ENCODE data around the gene XNDC1N.
"Not testable (repeated sequence)": the region's sequence is repeated elsewhere in the genome, so short reads cannot be mapped to it uniquely, and the experiment has no call there.

The XNDC1N gene

DNA sequence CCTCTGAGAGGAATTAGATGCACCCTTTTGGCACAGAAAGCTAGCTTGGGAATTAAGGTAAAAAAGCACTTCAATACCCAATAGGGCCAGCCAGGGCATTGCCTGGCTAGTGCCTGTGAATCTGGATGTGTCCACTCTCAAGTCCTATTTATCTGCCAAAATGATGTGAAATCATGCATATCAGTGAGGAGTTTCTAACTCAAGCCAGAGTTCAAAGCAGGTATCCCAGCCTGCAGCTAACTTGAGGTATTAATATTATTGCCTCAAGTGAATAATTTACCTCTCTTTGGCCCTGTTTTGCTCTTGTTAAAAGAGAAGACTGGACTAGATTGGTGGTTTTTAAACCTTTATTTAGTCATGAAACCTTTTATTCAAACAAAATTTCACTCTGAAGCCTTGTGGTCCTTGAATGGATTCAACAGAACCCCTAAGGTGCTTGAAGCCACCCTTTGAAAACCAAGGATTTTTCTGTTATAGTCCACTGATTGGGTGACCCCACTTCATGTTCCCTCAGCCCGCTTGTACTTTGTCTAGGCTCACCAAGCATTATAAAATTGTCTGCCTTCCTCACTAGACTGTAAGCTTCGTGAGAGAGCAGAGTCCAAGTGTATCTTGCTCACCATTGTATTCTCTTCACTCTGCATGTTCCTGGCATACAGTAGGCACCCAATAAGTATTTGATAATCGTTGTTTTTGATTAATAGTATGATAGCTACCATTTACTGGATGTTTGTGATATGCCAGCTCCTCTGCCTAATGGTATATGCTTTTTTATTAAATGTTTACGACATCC is 4.9 kb upstream of the XNDC1N start:
- DNase-seq (ENCODE audit: low read depth, low spot score): no peak

DNA sequence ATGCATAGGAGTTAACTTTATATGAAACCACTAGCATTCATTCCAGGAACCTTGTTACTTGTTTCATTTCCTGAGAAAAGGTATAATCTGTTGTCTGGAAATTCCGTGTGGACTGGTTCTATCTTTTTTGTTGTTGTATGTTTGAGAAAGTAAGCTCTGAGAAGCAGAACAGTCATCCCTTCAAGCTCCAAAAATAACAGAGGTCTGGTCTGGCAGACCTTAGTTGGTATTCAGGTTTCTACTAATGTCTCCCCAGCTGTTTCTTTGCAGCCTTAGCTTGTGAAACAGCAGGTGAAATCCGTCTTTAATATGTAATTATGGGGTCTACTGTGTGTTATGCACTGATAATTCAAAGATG is 2.8 kb upstream of the XNDC1N start:
- DNase-seq (ENCODE audit: low read depth, low spot score): no peak

DNA sequence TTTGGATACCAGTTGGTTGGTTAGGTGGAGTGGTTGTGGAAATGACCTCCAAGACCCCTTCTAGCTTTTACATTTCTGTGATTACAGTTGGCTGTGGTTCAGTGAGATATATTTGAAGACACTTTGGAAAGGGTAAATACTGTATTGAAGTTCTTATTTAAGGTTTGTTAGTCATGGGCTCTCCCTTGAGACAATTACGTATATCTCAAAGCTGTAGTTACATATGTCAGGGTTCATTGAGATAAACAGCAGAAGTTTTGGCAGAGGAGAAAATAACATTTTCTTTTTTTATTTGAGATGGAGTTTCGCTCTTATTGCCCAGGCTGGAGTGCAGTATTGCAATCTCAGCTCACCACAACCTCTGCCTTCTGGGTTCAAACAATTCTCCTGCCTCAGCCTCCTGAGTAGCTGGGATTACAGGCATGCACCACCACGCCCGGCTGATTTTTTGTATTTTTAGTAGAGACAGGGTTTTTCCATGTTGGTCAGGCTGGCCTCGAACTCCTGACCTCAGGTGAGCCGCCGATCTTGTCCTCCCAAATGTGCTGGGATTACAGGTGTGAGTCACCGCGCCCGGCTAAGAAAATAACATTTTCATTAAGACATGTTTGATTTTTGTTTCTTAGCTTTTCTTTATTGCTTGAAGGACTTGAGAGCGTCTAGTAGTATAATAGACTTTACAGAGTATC is 2.3 kb upstream of the XNDC1N start:
- DNase-seq (ENCODE audit: low read depth, low spot score): no peak

DNA sequence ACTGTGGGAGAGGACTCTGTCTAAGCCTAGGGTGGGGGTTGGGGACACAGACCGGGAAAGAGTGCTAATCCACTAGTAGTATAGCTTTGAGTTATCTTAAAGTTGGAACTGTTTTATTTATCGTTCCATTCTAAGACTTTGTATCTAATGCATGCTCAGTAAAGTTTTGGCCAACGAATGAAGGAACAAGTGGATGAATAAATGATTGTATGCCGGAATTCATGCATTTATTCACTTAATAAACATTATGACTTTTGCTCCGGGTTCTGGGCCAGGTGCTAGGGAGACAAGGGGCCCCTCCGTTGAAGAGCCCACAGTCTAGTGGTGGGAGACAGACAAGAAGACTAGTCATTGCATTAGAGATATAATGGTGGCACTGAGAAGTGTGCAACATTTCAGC is 1.1 kb upstream of the XNDC1N start:
- no peak for DNase-seq (ENCODE audit: low read depth, low spot score)

DNA sequence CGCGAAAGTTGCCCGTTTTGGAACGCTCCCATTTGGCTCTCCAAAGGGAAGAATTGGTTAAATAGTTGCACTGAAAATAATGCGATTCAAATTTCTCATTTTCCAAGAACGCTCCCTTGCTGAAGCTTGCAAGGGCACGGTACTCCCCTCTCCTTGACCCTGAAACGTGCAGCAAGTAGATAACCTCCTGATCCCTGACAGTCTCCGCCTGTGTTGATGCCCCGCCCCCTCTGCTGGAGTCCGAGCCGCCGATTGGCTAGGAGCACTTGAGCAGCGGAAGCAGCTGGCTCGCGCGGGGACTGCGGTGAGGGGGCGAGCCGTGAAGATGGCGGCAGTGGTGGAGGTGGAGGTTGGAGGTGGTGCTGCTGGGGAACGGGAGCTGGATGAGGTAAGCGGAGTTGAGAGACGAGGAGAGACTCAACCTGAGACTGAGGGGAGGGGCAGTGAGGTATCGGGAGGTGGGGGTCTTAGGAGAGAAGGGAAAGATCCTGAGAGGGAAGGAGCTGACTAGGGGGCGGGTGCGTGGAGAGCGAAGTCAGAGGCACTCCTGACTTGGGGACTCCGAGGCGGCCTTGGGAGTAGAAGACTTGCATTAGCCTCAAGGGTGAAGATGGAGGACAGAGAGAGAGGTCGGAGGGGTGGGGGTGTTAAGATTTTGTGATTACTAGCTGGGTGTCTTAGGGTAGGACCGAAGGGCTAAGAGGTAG is 496 bp upstream of the XNDC1N start, which contains the start of gene RNF121:
TSS of gene RNF121 (plus strand) at position 310 of the 707 bp plus-strand sequence. CDS start at position 326, 16 bp downstream.
- DNase-seq (ENCODE audit: low read depth, low spot score): peak; percentile 98

DNA sequence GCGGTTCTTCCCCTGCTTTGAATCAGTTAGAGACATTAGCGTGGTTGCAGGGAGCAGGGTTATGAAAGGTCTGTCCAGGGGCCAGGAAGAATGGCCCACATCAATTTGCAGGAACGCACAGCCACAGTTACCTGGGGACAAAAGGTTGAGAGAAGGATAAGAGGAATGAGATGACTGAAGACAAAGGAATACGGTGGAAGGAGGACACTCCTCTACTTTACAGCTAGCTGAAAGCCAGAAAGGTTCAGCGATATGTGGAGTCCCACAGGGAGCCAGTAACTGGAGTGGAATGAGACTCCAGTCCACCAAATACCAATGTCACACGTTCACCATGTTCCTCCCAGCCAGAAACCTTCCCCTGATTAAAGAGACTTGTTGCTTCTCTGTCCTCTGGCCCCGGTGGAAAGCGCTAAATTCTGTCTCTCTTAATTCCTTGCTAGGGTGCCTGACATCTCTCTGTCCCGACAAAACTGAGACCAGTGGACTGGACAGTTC is 10.7 kb downstream of the XNDC1N start:
- no peak for DNase-seq (ENCODE audit: low read depth, low spot score)

DNA sequence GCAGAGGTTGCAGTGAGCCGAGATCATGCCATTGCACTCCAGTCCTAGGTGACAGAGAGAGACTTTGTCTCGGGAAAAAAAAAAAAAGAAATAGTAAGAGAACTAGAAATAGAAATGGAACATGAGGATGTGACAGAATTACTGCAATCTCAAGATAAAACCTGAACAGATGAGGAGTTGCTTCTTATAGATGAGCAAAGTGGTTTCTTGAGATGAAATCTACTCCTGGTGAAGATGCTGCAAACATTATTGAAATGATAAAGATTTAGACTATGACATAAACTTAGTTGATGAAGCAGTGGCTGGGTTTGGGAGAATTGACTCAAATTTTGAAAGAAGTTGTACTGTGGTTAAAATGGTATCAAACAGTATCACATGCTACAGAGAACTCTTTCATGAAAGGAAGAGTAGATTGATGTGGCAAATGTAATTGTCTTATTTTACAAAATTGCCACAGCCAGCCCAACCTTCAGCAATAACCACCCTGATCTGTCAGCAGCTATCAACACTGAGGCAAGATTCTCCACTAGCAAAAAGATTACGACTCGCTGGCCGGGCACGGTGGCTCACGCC is 13.7 kb downstream of the XNDC1N start:
- no peak for DNase-seq (ENCODE audit: low read depth, low spot score)

DNA sequence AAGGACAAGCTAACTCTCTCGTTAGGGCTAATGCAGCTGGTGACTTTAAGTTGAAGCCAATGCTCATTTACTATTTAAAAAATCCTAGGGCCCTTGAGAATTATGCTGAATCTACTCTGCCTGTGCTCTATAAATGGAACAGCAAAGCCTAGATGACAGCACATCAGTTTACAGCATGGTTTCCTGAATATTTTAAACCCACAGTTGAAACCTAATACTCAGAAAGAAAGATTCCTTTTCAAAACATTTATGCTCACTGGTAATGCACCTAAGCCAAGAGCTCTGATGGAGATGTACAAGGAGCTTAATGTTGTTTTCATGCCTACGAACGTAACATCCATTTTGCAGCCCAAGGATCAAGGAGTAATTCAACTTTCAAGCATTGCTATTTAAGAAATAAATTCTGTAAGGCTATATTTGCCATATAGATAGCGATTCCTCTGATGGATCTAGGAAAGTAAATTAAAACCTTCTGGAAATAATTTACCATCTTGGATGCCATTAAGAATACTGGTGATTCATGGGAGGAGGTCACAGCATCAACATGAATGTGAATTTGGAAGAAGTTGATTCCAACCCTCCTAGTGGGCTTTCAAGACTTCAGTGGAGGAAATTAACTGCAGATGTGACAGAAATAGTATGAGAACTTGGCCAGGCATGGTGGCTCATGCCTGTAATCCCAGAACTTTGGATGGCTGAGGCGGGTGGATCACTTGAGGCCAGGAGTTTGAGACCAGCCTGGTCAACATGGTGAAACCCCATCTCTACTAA is 14.5 kb downstream of the XNDC1N start:
- DNase-seq (ENCODE audit: low read depth, low spot score): no peak

DNA sequence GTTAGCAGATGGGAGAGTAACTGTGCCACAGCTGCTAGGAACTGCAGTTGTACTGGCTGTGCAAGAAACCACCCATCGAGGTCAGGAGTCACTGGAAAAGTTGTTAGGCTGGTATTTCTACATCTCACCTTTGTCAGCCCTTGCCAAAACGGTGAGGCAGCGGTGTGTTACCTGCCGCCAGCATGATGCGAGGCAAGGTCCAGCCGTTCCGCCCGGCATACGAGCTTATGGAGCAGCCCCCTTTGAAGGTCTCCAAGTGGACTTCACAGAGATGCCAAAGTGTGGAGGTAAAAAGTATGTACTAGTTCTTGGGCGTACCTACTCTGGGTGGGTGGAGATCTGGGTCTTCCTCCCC is 16.4 kb downstream of the XNDC1N start:
- not testable (repeated sequence) for DNase-seq (ENCODE audit: low read depth, low spot score)

DNA sequence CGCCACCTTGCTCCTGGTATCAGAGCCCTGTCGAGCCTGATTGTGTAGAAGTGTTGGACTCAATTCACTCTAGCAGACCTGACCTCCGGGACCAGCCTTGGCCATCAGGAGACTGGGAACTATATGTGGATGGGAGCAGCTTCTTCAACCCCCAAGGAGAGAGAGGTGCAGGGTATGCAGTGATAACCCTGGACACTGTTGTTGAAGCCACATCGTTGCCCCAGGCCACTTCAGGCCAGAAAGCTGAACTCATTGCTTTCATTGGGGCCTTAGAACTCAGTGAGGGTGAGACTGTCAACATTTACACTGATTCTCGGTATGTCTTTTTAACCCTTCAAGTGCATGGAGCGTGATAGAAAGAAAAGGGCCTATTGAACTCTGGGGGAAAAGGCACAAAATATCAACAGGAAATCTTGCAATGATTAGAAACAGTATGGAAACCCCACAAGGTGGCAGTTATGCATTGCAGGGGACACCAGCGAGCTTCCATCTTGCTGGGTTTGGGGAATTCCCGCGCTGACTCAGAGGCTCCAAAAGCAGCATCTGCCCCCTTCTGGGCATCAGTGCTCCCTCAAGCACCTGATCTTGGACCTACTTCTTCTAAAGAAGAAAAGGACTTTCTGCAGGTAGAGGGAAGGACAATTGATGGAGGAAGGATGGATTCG is 16.9 kb downstream of the XNDC1N start:
- DNase-seq (ENCODE audit: low read depth, low spot score): peak; percentile 38

DNA sequence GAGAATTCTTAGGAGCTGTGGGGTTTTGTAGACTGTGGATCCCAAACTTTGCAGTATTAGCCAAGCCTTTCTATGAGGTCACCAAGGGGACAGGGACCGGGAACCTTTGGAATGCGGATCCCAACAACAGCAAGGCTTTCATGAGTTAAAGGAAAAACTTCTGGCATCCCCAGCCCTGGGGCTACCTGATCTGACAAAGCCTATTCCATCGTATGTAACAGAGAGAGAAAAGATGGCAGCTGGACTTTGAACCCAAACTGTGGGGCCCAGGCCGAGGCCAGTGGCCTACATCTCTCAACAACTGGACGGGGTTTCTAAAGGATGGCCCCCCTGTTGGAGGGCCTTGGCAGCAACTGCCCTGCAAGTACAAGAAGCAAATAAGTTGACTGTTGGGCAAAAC is 17.6 kb downstream of the XNDC1N start:
- not testable (repeated sequence) for DNase-seq (ENCODE audit: low read depth, low spot score)

DNA sequence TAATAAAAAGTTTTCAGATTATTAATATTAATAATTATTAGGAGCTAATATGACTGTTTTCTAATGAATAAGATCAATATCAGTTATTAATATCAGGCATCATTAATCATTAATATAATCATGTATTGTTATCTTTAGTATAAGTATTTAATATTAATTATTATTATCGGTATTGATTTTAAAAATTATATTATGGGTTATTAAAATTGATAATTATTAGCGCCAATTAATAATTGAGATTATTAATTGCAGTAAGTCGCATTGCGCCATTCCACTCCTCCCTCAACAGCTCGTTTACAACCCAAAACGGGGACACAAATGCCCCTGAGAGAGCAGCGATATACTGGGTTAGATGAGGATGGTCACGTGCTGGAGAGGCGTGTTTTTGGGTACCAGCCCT is 20.2 kb downstream of the XNDC1N start:
- DNase-seq (ENCODE audit: low read depth, low spot score): no peak

DNA sequence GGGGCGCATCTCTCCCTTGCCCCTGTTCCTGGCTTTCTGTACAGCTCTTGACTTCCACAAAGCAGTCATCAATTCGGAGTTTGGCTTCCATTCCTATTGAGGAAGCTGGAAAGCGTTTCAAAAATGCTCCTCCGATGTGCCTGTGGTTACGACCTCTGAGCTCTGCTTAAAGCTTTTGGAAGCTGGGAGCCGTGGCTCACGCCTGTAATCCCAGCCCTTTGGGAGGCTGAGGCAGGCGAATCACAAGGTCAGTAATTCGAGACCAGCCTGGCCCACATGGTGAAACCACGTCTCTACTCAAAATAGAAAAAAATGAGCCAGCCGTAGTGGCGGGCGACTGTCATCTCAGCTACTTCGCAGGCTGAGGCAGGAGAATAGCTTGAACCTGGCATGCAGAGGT is 27.3 kb downstream of the XNDC1N start:
- not testable (repeated sequence) for DNase-seq (ENCODE audit: low read depth, low spot score)

DNA sequence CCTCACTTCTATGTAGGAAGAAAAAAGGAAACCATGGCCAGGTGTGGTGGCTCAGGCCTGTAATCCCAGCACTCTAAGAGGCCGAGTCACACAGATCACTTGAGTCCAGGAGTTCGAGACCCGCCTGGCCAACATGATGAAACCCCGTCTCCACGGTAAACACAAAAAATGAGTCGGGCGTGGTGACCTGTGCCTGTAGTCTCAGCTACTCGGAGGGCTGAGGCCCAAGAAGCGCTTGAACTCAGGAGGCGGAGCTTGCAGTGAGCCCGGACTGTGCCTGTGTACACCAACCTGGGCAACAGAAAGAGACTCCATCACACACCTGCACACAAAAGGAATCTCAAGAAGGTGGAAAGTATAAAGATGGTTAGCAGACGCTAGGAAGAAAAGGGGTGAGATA is 32.4 kb downstream of the XNDC1N start:
- DNase-seq (ENCODE audit: low read depth, low spot score): no peak

DNA sequence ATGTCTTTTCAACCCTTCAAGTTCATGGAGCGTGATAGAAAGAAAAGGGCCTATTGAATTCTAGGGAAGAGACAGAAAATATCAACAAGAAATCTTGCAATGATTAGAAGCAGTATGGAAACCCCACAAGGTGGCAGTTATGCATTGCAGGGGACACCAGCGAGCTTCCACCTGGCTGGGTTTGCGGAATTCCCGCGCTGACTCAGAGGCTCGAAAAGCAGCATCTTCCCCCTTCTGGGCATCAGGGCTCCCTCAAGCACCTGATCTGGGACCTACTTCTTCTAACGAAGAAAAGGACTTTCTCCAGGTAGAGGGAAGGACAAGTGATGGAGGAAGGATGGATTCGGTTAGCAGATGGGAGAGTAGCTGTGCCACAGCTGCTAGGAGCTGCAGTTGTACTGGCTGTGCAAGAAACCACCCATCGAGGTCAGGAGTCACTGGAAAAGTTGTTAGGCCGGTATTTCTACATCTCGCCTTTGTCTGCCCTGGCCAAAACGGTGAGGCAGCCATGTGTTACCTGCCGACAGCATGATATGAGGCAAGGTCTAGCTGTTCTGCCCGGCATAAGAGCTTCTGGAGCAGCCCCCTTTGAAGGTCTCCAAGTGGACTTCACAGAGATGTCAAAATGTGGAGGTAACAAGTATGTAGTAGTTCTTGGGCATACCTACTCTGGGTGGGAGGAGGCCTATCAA is 39.1 kb downstream of the XNDC1N start:
- DNase-seq (ENCODE audit: low read depth, low spot score): not testable (repeated sequence)

DNA sequence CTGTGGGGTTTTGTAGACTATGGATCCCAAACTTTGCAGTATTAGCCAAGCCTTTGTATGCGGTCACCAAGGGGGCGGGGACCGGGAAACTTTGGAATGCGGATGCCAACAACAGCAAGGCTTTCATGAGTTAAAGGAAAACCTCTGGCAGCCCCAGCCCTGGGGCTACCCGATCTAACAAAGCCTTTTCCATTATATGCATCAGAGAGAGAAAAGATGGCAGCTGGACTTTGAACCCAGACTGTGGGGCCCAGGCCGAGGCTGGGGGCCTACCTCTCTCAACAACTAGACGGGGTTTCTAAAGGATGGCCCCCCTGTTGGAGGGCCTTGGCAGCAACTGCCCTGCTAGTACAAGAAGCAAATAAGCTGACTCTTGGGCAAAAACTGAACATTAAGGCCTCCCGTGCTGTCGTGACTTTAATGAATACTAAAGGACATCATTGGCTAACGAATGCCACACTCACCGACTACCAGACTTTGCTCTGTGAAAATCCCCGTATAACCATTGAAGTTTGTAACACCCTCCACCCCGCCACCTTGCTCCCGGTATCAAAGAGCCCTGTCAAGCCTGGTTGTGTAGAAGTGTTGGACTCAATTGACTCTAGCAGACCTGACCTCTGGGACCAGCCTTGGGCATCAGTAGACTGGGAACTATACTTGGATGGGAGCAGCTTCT is 39.9 kb downstream of the XNDC1N start:
- DNase-seq (ENCODE audit: low read depth, low spot score): not testable (repeated sequence)

DNA sequence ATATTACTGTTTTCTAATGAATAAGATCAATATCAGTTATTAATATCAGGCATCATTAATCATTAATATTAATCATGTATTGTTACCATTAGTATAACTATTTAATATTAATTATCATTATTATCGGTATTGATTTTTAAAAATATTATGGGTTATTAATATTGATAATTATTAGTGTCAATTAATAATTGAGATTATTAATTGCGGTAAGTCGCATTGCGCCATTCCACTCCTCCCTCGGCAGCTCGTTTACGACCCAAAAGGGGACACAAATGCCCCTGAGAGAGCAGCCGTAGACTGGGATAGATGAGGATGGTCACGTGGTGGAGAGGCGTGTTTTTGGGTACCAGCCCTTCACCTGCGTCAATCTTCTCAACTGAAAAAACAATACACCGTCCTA is 42.6 kb downstream of the XNDC1N start:
- DNase-seq (ENCODE audit: low read depth, low spot score): not testable (repeated sequence)
